Subcutaneous adipose tissue (tissue), 4 donors: ENCODE data around the gene SUSD1. TPM values are rescaled to one million over a fixed set of nuclear protein-coding genes. Genes with fewer than 3 reads are reported as not detected.

Experiments
- total RNA-seq, 4 donors: library from RNA; depleted of rRNA; stranded (reverse); fragments of >200 nt; gene quantifications; one replicate each; pipeline ENCODE4 v1.1.0, GENCODE V29; 2016
- TF ChIP-seq, protein P1 (sequence below): fragments of 450-650 bp; IDR thresholded peaks from one replicate; pipeline ENCODE4 v1.5.1; 2016; ENCODE audit warnings: low read depth, mild to moderate bottlenecking, control low read depth, antibody characterized with exemption, moderate library complexity

The SUSD1 gene
- total RNA-seq, 4 donors from 2014 or later = 8.4 to 24.6 (median 16.3) TPM

- TF ChIP-seq, protein P1, sequence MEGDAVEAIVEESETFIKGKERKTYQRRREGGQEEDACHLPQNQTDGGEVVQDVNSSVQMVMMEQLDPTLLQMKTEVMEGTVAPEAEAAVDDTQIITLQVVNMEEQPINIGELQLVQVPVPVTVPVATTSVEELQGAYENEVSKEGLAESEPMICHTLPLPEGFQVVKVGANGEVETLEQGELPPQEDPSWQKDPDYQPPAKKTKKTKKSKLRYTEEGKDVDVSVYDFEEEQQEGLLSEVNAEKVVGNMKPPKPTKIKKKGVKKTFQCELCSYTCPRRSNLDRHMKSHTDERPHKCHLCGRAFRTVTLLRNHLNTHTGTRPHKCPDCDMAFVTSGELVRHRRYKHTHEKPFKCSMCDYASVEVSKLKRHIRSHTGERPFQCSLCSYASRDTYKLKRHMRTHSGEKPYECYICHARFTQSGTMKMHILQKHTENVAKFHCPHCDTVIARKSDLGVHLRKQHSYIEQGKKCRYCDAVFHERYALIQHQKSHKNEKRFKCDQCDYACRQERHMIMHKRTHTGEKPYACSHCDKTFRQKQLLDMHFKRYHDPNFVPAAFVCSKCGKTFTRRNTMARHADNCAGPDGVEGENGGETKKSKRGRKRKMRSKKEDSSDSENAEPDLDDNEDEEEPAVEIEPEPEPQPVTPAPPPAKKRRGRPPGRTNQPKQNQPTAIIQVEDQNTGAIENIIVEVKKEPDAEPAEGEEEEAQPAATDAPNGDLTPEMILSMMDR = no peak
Observed at GRCh38 chr9:112198646-112199045, 23.5 kb upstream of the SUSD1 start.

DNA sequence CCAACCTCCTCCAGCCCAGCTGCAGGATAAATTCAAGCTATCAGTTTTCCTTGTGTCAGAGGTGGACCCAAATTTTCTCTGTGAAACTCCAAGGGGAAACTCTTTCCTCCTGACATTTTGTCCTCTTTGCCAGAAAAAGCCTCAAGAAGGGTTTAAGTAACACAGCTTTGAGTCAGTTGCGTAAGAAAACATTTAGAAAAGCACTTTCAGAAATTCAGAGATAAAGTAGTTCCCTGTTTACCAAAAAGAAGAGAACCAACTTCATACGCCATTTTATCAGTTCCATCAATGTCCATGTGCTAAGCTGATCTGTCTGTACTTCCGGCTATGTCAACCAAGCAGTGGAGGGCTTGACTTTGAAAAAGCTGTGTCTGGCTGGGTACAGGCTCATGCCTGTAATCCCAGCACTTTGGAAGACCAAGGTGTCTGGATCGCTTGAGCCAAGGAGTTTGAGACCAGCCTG lies 19.9 kb upstream of the SUSD1 start:
- TF ChIP-seq, protein P1 = no peak

DNA sequence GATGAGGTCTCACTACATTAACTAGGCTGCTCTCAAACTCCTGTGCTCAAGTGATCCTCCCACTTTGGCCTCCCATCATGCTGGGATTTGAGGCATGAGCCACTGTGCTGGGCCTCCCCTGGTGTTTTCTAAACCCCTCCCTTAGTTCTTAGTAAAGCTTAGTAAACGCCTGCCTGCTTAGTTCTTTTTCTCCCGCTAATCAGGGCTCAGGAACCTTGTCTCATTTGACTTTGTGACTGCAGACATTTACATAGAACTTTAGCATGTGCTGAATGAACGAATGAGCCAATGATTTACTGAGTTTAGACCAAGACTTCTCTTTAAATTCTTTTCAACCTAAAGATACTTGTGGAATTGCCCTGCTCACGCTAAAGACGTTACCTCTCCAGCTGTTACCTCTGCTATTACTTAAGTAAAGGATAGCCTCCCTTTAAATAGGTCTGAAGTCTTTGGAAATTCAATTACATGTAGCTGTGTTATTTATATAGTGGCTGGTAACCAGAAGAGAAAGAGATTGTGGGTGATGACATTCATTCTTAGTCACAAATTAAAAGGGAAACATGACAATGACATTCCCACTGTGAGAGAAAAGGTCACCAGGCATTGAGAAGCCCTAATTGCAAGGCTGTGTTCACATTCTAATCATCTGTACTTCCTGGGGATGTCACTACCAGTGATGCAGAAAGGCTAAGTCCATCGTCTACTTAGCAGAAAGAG lies 18.6 kb upstream of the SUSD1 start:
- TF ChIP-seq, protein P1 = no peak

- TF ChIP-seq, protein P1 = no peak
Observed at GRCh38 chr9:112188884-112189283, 13.8 kb upstream of the SUSD1 start.

DNA sequence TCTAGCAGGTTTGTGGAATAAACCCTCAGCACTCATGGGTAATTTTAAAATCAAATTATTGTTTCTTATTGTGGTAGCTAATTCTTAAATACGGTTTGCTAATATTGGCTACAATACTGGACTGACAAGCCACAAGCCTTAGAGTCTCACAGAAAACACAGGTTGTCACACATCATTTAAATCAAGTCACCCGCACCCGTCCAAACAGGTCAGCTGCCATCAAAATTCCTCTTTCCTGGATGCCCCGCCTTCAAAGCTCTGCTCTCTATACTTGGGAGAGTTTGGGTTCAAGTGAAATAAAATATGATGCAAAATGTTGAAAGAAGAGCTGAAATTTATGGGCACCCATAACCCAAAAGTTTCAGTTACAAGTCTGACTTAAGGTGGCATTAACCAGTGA lies 12.3 kb upstream of the SUSD1 start:
- TF ChIP-seq, protein P1 = no peak

DNA sequence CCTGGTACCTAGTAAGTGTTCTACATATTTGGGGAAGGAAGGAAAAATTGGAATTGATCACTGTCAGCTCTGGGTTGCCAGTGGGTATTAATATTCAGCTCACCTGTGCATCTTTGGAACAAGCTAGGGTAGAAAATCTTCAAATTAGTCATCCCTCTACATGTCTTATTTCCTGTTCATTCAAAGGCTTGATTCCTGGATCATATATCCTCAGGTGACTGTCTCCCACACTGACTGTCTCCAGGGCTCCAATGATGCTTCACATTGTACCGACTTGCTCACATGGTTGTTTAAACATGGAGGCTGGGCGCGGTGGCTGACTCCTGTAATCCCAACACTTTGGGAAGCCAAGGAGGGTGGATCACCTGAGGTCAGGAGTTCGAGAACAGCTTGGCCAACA lies 11.6 kb upstream of the SUSD1 start:
- TF ChIP-seq, protein P1 = no peak

GRCh38 chr9:112184946-112185345 lies 9.8 kb upstream of the SUSD1 start:
- TF ChIP-seq, protein P1 = no peak
